ENCODE measurements around the gene GDA. TPM values are rescaled to one million over a fixed set of nuclear protein-coding genes. Genes with fewer than 3 reads are reported as not detected.

GDA gene
- total and polyA plus RNA-seq, 5 donors from 2014 or later, result not detected

DNA sequence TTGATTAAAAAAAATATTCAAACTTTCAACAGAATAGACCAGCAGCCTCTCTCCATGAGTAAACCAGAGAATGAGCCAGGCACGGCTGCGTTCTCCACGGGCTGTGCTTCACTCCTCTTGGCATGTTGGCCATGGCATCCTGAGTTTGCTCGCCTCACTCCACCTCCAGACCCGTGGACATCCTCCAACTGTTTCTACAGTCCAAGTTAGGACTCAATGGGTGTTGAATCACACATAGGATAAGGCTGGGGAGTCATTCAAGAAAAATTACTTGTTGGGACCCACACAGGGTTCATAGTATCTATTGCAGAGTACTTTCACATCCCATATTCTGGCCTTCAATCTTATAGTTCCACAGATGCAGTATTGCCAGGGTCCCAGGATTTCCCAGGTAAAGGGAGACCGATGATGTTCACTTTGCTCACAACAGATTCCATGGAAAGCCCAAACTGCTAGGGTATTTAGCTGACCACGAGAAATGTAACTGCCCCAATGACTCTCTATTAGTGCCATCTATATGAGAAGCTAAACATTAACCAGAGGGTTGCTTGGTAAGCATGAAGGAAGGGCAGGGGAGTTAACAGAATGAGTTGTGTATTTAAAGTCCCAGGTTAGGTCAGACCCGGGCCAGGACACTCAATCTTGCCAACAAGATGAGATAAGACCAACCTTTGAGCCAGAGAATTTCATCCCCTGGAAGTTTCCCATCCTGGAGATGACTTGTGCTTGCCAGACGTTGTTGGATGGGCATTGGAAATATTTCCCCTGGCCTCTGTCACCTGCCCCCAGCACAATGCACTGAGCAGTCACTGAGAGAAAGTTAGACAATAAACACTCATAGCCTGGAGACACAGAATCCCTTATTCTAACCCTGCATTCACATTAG is 19.7 kb upstream of the GDA start:
- H3K36me3 Mint-ChIP-seq, result no peaks in the 10 kb centered on the region
- Histone ChIP-seq H3K4me3 (ENCODE audit: low read depth, low read length) (no peak overlapping the region), H3K27ac (ENCODE audit: insufficient read depth, low read length, poor library complexity, severe bottlenecking) (no peak overlapping the region), H3K27me3 (ENCODE audit: control insufficient read depth, insufficient read depth, low read length) (no peaks in the 10 kb centered on the region), H3K36me3 (ENCODE audit: control insufficient read depth, insufficient read depth, low read length) (no peaks in the 10 kb centered on the region), H3K4me1 (ENCODE audit: control insufficient read depth, insufficient read depth, low read length, poor library complexity, severe bottlenecking) (no peaks in the 10 kb centered on the region), H3K9me3 (ENCODE audit: control insufficient read depth in 2 of 2, low read length in 2 of 2) (no peaks in the 10 kb centered on the region)
- peaks cover 0 to 3% (median 0%) of the 10 kb centered on the region in 7 donors for H3K9me3 Mint-ChIP-seq
- no peaks in the 10 kb centered on the region for H3K4me1 Mint-ChIP-seq
- H3K4me3 Mint-ChIP-seq, result no peak overlapping the region
- no peak overlapping the region for H3K27ac Mint-ChIP-seq
- DNase-seq, result no peak
- no peak for ATAC-seq (ENCODE audit: low read depth in 2 of 2)
- peaks cover 3% of the 10 kb centered on the region for H3K27me3 Mint-ChIP-seq

DNA sequence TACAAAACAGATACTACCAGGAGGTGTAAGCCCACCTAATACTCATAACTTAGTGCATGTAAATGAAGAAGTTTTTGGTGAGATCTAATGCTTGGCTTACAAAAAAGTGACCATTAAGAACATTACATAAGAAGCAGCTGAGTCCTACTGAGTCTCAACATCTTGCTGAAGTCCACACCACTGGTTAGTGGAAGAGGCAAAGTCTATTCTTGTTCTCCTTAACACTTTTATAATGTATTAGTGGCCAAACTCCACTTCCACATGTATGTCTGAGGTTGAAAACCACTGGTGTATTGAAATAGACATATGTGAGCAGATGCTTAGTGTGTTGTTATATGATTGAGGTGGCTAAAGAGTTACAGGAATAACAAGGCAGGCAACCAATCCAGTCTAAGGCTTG is 18.9 kb upstream of the GDA start:
- Histone ChIP-seq H3K27me3 (ENCODE audit: control insufficient read depth, insufficient read depth, low read length) (no peaks in the 10 kb centered on the region), H3K4me3 (ENCODE audit: low read depth, low read length) (no peak overlapping the region), H3K4me1 (ENCODE audit: control insufficient read depth, insufficient read depth, low read length, poor library complexity, severe bottlenecking) (no peaks in the 10 kb centered on the region), H3K9me3 (ENCODE audit: control insufficient read depth in 2 of 2, low read length in 2 of 2) (no peaks in the 10 kb centered on the region), H3K27ac (ENCODE audit: insufficient read depth, low read length, poor library complexity, severe bottlenecking) (no peak overlapping the region), H3K36me3 (ENCODE audit: control insufficient read depth, insufficient read depth, low read length) (no peaks in the 10 kb centered on the region)
- no peaks in the 10 kb centered on the region for H3K4me1 Mint-ChIP-seq
- peaks cover 7% of the 10 kb centered on the region for H3K27me3 Mint-ChIP-seq
- H3K27ac Mint-ChIP-seq, result no peak overlapping the region
- no peak overlapping the region for H3K4me3 Mint-ChIP-seq
- DNase-seq, result no peak
- ATAC-seq (ENCODE audit: low read depth in 2 of 2), result no peak
- H3K9me3 Mint-ChIP-seq, result peaks cover 0 to 3% (median 0%) of the 10 kb centered on the region in 7 donors
- no peaks in the 10 kb centered on the region for H3K36me3 Mint-ChIP-seq

DNA sequence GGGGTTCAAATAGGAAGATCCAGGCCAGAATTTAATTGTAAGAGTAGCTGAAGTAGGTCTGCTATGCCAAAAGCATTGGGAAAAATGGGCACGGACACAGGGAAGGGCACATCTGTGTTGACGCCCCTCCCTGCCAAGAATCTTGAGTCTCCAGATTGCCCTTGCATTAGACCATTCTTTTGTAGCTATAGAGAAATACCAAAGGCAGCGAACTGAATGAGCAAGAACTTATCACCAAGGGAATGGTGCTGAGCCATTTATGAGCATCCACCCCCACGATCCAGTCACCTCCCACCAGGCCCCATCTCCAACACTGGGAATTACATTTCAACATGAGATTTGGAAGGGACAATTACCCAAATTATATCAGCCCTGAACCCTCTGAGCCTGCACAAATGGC is 18.0 kb upstream of the GDA start:
- H3K27ac Mint-ChIP-seq, result no peak overlapping the region
- peaks cover 0 to 3% (median 0%) of the 10 kb centered on the region in 7 donors for H3K9me3 Mint-ChIP-seq
- Histone ChIP-seq H3K4me1 (ENCODE audit: control insufficient read depth, insufficient read depth, low read length, poor library complexity, severe bottlenecking) (no peaks in the 10 kb centered on the region), H3K9me3 (ENCODE audit: control insufficient read depth in 2 of 2, low read length in 2 of 2) (no peaks in the 10 kb centered on the region), H3K27me3 (ENCODE audit: control insufficient read depth, insufficient read depth, low read length) (no peaks in the 10 kb centered on the region), H3K27ac (ENCODE audit: insufficient read depth, low read length, poor library complexity, severe bottlenecking) (no peak overlapping the region), H3K36me3 (ENCODE audit: control insufficient read depth, insufficient read depth, low read length) (no peaks in the 10 kb centered on the region), H3K4me3 (ENCODE audit: low read depth, low read length) (no peak overlapping the region)
- DNase-seq (no peak), ATAC-seq (ENCODE audit: low read depth in 2 of 2) (no peak)
- H3K36me3 Mint-ChIP-seq, result no peaks in the 10 kb centered on the region
- peaks cover 7% of the 10 kb centered on the region for H3K27me3 Mint-ChIP-seq
- H3K4me1 Mint-ChIP-seq, result no peaks in the 10 kb centered on the region
- H3K4me3 Mint-ChIP-seq, result no peak overlapping the region

DNA sequence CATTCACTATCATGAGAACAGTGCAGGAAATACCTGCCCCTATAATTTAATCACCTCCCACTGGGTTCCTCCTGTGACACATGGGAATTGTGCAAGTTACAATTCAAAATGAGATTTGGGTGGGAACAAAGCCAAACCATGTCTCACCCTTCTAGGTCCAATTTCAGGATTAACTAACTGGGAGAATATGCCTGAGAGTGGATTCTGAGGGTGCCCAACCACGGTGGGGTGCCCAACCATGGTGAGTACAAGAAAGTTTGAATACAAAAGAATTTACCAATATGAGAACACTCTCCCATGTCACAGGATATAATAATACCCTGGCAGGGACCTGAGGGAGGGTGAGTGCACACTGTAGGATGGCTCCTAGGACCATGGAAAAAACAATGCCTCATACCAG is 17.2 kb upstream of the GDA start:
- Mint-ChIP-seq H3K4me3 (no peak overlapping the region), H3K27me3 (peaks cover 7% of the 10 kb centered on the region), H3K4me1 (no peaks in the 10 kb centered on the region), H3K27ac (no peak overlapping the region), H3K9me3 (peaks cover 0 to 3% (median 0%) of the 10 kb centered on the region in 7 donors), H3K36me3 (no peaks in the 10 kb centered on the region)
- Histone ChIP-seq H3K4me3 (ENCODE audit: low read depth, low read length) (no peak overlapping the region), H3K36me3 (ENCODE audit: control insufficient read depth, insufficient read depth, low read length) (no peaks in the 10 kb centered on the region), H3K4me1 (ENCODE audit: control insufficient read depth, insufficient read depth, low read length, poor library complexity, severe bottlenecking) (no peaks in the 10 kb centered on the region), H3K27me3 (ENCODE audit: control insufficient read depth, insufficient read depth, low read length) (no peaks in the 10 kb centered on the region), H3K9me3 (ENCODE audit: control insufficient read depth in 2 of 2, low read length in 2 of 2) (no peaks in the 10 kb centered on the region), H3K27ac (ENCODE audit: insufficient read depth, low read length, poor library complexity, severe bottlenecking) (no peak overlapping the region)
- ATAC-seq (ENCODE audit: low read depth in 2 of 2) (no peak), DNase-seq (no peak)

DNA sequence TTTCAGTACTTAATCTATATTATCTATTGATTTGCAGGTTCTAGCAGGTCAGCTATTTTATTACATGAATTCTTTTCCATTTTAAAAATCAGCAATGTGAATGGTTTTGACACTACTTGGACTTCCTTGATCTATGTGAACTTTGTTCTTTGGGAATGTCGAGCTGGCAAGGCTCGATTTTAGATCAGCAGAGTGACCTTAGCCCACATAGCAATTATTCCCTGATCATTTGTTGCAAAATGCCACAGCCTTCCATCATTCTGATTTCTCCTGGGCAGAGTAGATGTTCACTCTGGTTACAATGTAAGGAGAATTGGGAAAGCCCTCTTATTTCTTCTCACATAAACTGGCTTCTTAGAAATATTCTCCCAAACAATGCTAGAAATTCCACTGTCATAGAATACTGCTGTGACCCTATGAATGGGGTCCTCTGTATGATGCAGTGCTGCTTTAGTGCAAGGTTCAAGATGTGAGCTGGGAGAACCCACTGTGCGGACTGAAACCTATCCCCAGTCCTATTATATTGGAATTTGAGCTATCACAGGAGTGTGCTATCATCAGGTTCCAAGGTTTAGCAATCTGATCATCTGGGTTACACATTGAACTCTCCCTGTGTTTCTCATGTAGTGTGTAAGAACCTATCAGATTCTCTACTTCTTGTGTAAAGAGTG is 15.7 kb upstream of the GDA start:
- H3K4me1 ChIP-seq (ENCODE audit: control insufficient read depth, insufficient read depth, low read length, poor library complexity, severe bottlenecking), result no peaks in the 10 kb centered on the region
- no peak overlapping the region for H3K27ac ChIP-seq (ENCODE audit: insufficient read depth, low read length, poor library complexity, severe bottlenecking)
- H3K36me3 ChIP-seq (ENCODE audit: control insufficient read depth, insufficient read depth, low read length), result no peaks in the 10 kb centered on the region
- no peak overlapping the region for H3K4me3 ChIP-seq (ENCODE audit: low read depth, low read length)
- H3K9me3 Mint-ChIP-seq, result peaks cover 0 to 3% (median 0%) of the 10 kb centered on the region in 7 donors
- ATAC-seq (ENCODE audit: low read depth in 2 of 2) (no peak), DNase-seq (no peak)
- H3K4me3 Mint-ChIP-seq, result no peak overlapping the region
- no peaks in the 10 kb centered on the region for H3K27me3 ChIP-seq (ENCODE audit: control insufficient read depth, insufficient read depth, low read length)
- no peak overlapping the region for H3K27ac Mint-ChIP-seq
- no peaks in the 10 kb centered on the region for H3K9me3 ChIP-seq (ENCODE audit: control insufficient read depth in 2 of 2, low read length in 2 of 2)
- no peaks in the 10 kb centered on the region for H3K4me1 Mint-ChIP-seq
- H3K27me3 Mint-ChIP-seq, result peaks cover 7% of the 10 kb centered on the region
- H3K36me3 Mint-ChIP-seq, result no peaks in the 10 kb centered on the region

DNA sequence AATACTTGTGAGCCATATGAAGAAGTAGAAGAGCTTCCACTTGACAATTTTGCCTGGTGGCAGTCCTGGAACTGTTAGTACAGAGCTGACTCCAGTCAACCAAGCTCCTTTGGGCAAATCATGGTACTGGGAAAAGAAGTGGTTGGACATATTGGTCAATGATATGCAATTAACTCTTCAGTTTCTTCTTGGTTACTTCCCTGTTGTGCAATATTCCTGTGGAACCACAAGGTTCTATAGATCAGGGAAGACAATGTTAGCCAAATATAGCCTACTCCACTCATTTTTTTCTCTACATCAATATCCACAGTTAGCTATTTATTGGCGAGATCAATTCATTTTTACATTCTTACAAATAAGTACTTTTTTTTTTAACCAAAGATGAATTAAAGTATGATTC is 14.4 kb upstream of the GDA start:
- DNase-seq (no peak), ATAC-seq (ENCODE audit: low read depth in 2 of 2) (no peak)
- peaks cover 0 to 3% (median 0%) of the 10 kb centered on the region in 7 donors for H3K9me3 Mint-ChIP-seq
- Histone ChIP-seq H3K36me3 (ENCODE audit: control insufficient read depth, insufficient read depth, low read length) (no peaks in the 10 kb centered on the region), H3K27ac (ENCODE audit: insufficient read depth, low read length, poor library complexity, severe bottlenecking) (no peak overlapping the region), H3K4me1 (ENCODE audit: control insufficient read depth, insufficient read depth, low read length, poor library complexity, severe bottlenecking) (no peaks in the 10 kb centered on the region), H3K27me3 (ENCODE audit: control insufficient read depth, insufficient read depth, low read length) (no peaks in the 10 kb centered on the region), H3K9me3 (ENCODE audit: control insufficient read depth in 2 of 2, low read length in 2 of 2) (no peaks in the 10 kb centered on the region), H3K4me3 (ENCODE audit: low read depth, low read length) (no peak overlapping the region)
- H3K27ac Mint-ChIP-seq, result no peak overlapping the region
- H3K27me3 Mint-ChIP-seq, result peaks cover 7% of the 10 kb centered on the region
- H3K4me3 Mint-ChIP-seq, result no peak overlapping the region
- H3K4me1 Mint-ChIP-seq, result no peaks in the 10 kb centered on the region
- H3K36me3 Mint-ChIP-seq, result no peaks in the 10 kb centered on the region

DNA sequence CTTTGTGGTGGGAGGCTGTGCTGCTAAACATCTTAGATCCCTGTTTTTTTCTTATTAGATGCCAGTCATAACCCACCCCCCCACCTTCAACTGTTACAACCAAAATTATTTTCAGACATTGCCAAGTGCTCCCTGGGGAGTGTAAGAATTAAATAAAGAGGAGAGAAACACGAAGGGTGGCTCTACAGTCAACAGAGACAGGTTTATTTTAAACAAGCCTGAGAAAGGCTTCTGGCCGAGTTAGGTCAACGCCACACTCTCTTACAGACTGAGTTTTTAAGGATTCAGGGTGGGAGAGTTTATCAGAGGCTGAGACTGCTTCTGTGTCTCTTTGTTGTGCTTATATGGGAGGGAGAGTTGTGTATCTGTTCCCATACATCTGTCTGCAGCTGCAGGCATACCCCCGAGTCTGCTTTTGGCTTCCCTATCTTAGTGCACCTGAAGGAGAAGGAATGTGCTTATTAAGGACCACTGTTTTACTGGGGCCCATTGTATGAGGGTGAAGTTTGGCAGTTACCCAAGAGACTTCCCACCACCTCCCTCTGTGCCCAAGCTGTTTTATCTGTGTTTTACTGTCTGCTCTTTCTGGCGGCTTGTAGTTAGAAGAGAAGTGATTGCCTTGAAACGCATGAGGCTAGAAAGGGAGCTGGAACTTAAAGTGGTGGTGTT is 11.4 kb upstream of the GDA start:
- Mint-ChIP-seq H3K36me3 (no peaks in the 10 kb centered on the region), H3K4me3 (no peak overlapping the region), H3K27me3 (peaks cover 7% of the 10 kb centered on the region), H3K4me1 (no peaks in the 10 kb centered on the region), H3K27ac (no peak overlapping the region), H3K9me3 (peaks cover 0 to 4% (median 0%) of the 10 kb centered on the region in 7 donors)
- Histone ChIP-seq H3K27ac (ENCODE audit: insufficient read depth, low read length, poor library complexity, severe bottlenecking) (no peak overlapping the region), H3K4me1 (ENCODE audit: control insufficient read depth, insufficient read depth, low read length, poor library complexity, severe bottlenecking) (no peaks in the 10 kb centered on the region), H3K27me3 (ENCODE audit: control insufficient read depth, insufficient read depth, low read length) (no peaks in the 10 kb centered on the region), H3K9me3 (ENCODE audit: control insufficient read depth in 2 of 2, low read length in 2 of 2) (no peaks in the 10 kb centered on the region), H3K4me3 (ENCODE audit: low read depth, low read length) (no peak overlapping the region), H3K36me3 (ENCODE audit: control insufficient read depth, insufficient read depth, low read length) (no peaks in the 10 kb centered on the region)
- ATAC-seq (ENCODE audit: low read depth in 2 of 2) (no peak), DNase-seq (no peak)

Measured in CD4-positive, CD25-positive, alpha-beta regulatory T cell (primary cell).